IMR-90 (cell line): ENCODE measurements around the gene RBL2. TPM values are rescaled to one million over a fixed set of nuclear protein-coding genes. Genes with fewer than 3 reads are reported as not detected.

Source experiments
- ATAC-seq: fragments of 200-7000 bp; cut with Tn5 transposase; 2 replicates; pipeline ENCODE4 v1.9.1; 2020; ENCODE audit warnings: low read depth, mild to moderate bottlenecking, moderate library complexity
- BruUV-seq: library from RNA; stranded (reverse); fragments of 400-500 nt; replicated peaks from 2 replicates; lab custom pipeline; 2021; lab: Mats Ljungman, UMichigan
- CTCF ChIA-PET: fragments of 300-600 bp; formaldehyde crosslinking; extraction: SDS; loops from one replicate; lab custom pipeline; 2021; ENCODE audit warnings: antibody characterized with exemption; lab: Yijun Ruan, JAX
- POLR2A ChIA-PET: fragments of 300-600 bp; sonication (Branson Sonifier 250); formaldehyde crosslinking; loops from one replicate; lab custom pipeline; 2022; ENCODE audit warnings: antibody characterized with exemption; ENCODE audit not compliant: unreplicated experiment; lab: Charles Lee
- DNase-seq: peaks from one replicate; pipeline ENCODE4 v3.0.0; 2013
- H2AFZ ChIP-seq: replicated peaks from 2 replicates; pipeline ENCODE3; 2013; ENCODE audit warnings: low read length, mild to moderate bottlenecking; ENCODE audit not compliant: poor library complexity
- H2AK5ac ChIP-seq: 2 replicates; pipeline ENCODE4 v1.6.1; 2013; ENCODE audit warnings: low read depth, low read length, inconsistent platforms
- H2AK9ac ChIP-seq: replicated peaks from 2 replicates; pipeline ENCODE3; 2013; ENCODE audit warnings: mild to moderate bottlenecking, low read depth, low read length, moderate library complexity; ENCODE audit not compliant: poor library complexity
- H2BK120ac ChIP-seq: 2 replicates; pipeline ENCODE4 v1.6.1; 2013; ENCODE audit warnings: low read depth, low read length, inconsistent platforms
- H2BK15ac ChIP-seq: 3 replicates; pipeline ENCODE4 v1.6.1; 2013; ENCODE audit warnings: low read depth, low read length, inconsistent platforms
- H2BK20ac ChIP-seq: 2 replicates; pipeline ENCODE4 v1.6.1; 2013; ENCODE audit warnings: low read depth, mild to moderate bottlenecking, inconsistent platforms, low read length, moderate library complexity
- H2BK5ac ChIP-seq: 2 replicates; pipeline ENCODE4 v1.6.1; 2013; ENCODE audit warnings: mild to moderate bottlenecking, low read depth, low read length, inconsistent platforms; ENCODE audit not compliant: poor library complexity, severe bottlenecking
- H3K14ac ChIP-seq: replicated peaks from 2 replicates; pipeline ENCODE4 v1.6.1; 2013; ENCODE audit warnings: low read depth, low read length, inconsistent platforms
- H3K18ac ChIP-seq: 2 replicates; pipeline ENCODE4 v1.6.1; 2013; ENCODE audit warnings: low read depth, low read length, control low read depth
- H3K23ac ChIP-seq: 2 replicates; pipeline ENCODE4 v1.6.1; 2013; ENCODE audit warnings: low read depth, low read length, inconsistent platforms
- H3K27ac ChIP-seq: 2 replicates; pipeline ENCODE4 v1.5.1; 2013; ENCODE audit warnings: mild to moderate bottlenecking, control low read depth, low read length; ENCODE audit not compliant: insufficient read depth
- H3K27me3 ChIP-seq: 2 replicates; pipeline ENCODE4 v1.6.1; 2013; ENCODE audit warnings: low read length; ENCODE audit not compliant: control insufficient read depth, insufficient read depth
- H3K36me3 ChIP-seq: 2 replicates; pipeline ENCODE4 v1.6.1; 2013; ENCODE audit warnings: low read length, mixed read lengths; ENCODE audit not compliant: control insufficient read depth, insufficient read depth
- H3K4ac ChIP-seq: 2 replicates; pipeline ENCODE4 v1.6.1; 2013; ENCODE audit warnings: low read depth, low read length, inconsistent platforms
- H3K4me1 ChIP-seq: 2 replicates; pipeline ENCODE4 v1.6.1; 2013; ENCODE audit warnings: low read length, mixed read lengths; ENCODE audit not compliant: control insufficient read depth, insufficient read depth
- H3K4me2 ChIP-seq: 2 replicates; pipeline ENCODE4 v1.6.1; 2013; ENCODE audit warnings: low read depth, mild to moderate bottlenecking, control low read depth, low read length, moderate library complexity
- H3K4me3 ChIP-seq: 2 replicates; pipeline ENCODE4 v1.5.1; 2013; ENCODE audit warnings: low read depth, mild to moderate bottlenecking, control low read depth, low read length, moderate library complexity; ENCODE audit not compliant: insufficient read depth
- H3K56ac ChIP-seq: 2 replicates; pipeline ENCODE4 v1.6.1; 2013; ENCODE audit warnings: low read length, inconsistent platforms; ENCODE audit not compliant: insufficient read depth; ENCODE audit errors: extremely low read depth
- H3K79me1 ChIP-seq, 2 experiments: 2 replicates each; pipeline ENCODE4 v1.6.1; 2013; ENCODE audit warnings: low read length in 2 of 2, inconsistent platforms in 1 of 2, low read depth in 1 of 2
- H3K9ac ChIP-seq: 2 replicates; pipeline ENCODE4 v1.6.1; 2013; ENCODE audit warnings: low read depth, low read length, control low read depth
- H3K9me1 ChIP-seq: 2 replicates; pipeline ENCODE4 v1.6.1; 2013; ENCODE audit warnings: low read length, inconsistent platforms; ENCODE audit not compliant: insufficient read depth
- H3K9me3 ChIP-seq: 2 replicates; pipeline ENCODE4 v1.6.1; 2013; ENCODE audit warnings: low read length; ENCODE audit not compliant: control insufficient read depth, insufficient read depth
- H4K20me1 ChIP-seq: 2 replicates; pipeline ENCODE4 v1.6.1; 2013; ENCODE audit warnings: low read length, inconsistent platforms; ENCODE audit not compliant: insufficient read depth
- H4K5ac ChIP-seq: 2 replicates; pipeline ENCODE4 v1.6.1; 2013; ENCODE audit warnings: mild to moderate bottlenecking, low read depth, low read length, control low read depth
- H4K8ac ChIP-seq, 2 experiments: 2 replicates each; pipeline ENCODE4 v1.6.1; 2013; ENCODE audit warnings: low read depth in 2 of 2, low read length in 2 of 2, control low read depth in 1 of 2, inconsistent platforms in 1 of 2
- H4K91ac ChIP-seq: 2 replicates; pipeline ENCODE4 v1.6.1; 2013; ENCODE audit warnings: low read depth, low read length, inconsistent platforms; ENCODE audit not compliant: insufficient read depth
- BHLHE40 ChIP-seq: fragments of 150-350 bp; IDR thresholded peaks from 2 replicates; pipeline ENCODE4 v1.6.1; 2016; ENCODE audit warnings: mild to moderate bottlenecking, low read depth, low read length
- CEBPB ChIP-seq: IDR thresholded peaks from 2 replicates; pipeline ENCODE4 v1.6.1; 2012; ENCODE audit warnings: low read depth, low read length, improper control_type of control experiment
- CHD1 ChIP-seq: IDR thresholded peaks from 2 replicates; pipeline ENCODE4 v1.6.1; 2012; ENCODE audit warnings: low read depth, low read length, improper control_type of control experiment
- CTCF ChIP-seq: conservative IDR thresholded peaks from 2 replicates; pipeline ENCODE4 v1.5.1; 2012; ENCODE audit warnings: mild to moderate bottlenecking, low read depth, low read length, improper control_type of control experiment
- MAFK ChIP-seq: IDR thresholded peaks from 2 replicates; pipeline ENCODE4 v1.6.1; 2012; ENCODE audit warnings: low read depth, low read length, improper control_type of control experiment
- MAZ ChIP-seq: IDR thresholded peaks from 2 replicates; pipeline ENCODE4 v1.6.1; 2012; ENCODE audit warnings: low read depth, mild to moderate bottlenecking, low read length, improper control_type of control experiment, moderate library complexity, borderline replicate concordance
- MXI1 ChIP-seq: IDR thresholded peaks from 2 replicates; pipeline ENCODE4 v1.6.1; 2012; ENCODE audit warnings: low read depth, mild to moderate bottlenecking, low read length, moderate library complexity, borderline replicate concordance
- NFE2L2 ChIP-seq: fragments of 150-350 bp; IDR thresholded peaks from 2 replicates; pipeline ENCODE4 v1.6.1; 2016; ENCODE audit warnings: low read depth, mild to moderate bottlenecking, low read length
- POLR2A ChIP-seq: IDR thresholded peaks from 2 replicates; pipeline ENCODE4 v1.6.1; 2012; ENCODE audit warnings: mild to moderate bottlenecking, low read depth, low read length
- RCOR1 ChIP-seq: IDR thresholded peaks from 2 replicates; pipeline ENCODE4 v1.6.1; 2012; ENCODE audit warnings: mild to moderate bottlenecking, low read length, improper control_type of control experiment; ENCODE audit not compliant: insufficient replicate concordance
- RFX5 ChIP-seq: IDR thresholded peaks from 2 replicates; pipeline ENCODE4 v1.8.0; 2012; ENCODE audit warnings: low read depth, mild to moderate bottlenecking, low read length, moderate library complexity
- WGBS, 2 experiments: methylation state at CpG; one replicate each; pipeline versions ENCODE4 v1.1.5 to v1.1.7; 2013; ENCODE audit warnings: missing lambda C conversion rate in 2 of 2; ENCODE audit not compliant: insufficient read length in 1 of 2; ENCODE audit errors: extremely low coverage in 2 of 2; 5-methylcytosine and 5-hydroxymethylcytosine counted together
- dilution Hi-C: fragments of 300-500 bp; cut with HindIII; formaldehyde crosslinking; loops from one replicate; pipeline ENCODE4 v1.14.3; 2018; ENCODE audit warnings: low sequenced_read_pairs; ENCODE audit not compliant: unreplicated experiment
- in situ Hi-C: fragments of 300-500 bp; cut with MboI; formaldehyde crosslinking; loops from 3 replicates; pipeline ENCODE4 v1.14.3; 2019; ENCODE audit warnings: low sequenced_read_pairs, inconsistent platforms, mixed read lengths
- intact Hi-C: fragments of 100-400 bp; cut with micrococcal nuclease; formaldehyde crosslinking; loops from 2 replicates; pipeline ENCODE4 v1.10.0; 2022
- polyA plus RNA-seq, 3 experiments: library from polyadenylated mRNA; depleted of rRNA; stranded (reverse); fragments of >200 nt; gene quantifications; 2 replicates each; pipeline ENCODE4 v1.2.3, GENCODE V29; 2012; ENCODE audit warnings: low replicate concordance in 1 of 3
- total RNA-seq: library from RNA; depleted of rRNA; stranded (reverse); fragments of >200 nt; gene quantifications from 2 replicates; pipeline ENCODE4 v1.2.3, GENCODE V29; 2012
- TF ChIP-seq, protein P1 (sequence below): fragments of 150-350 bp; IDR thresholded peaks from 2 replicates; pipeline ENCODE4 v1.6.1; 2017; ENCODE audit warnings: mild to moderate bottlenecking, antibody characterized with exemption, low read length, low read depth
- TF ChIP-seq, protein P2 (sequence below): fragments of 150-350 bp; IDR thresholded peaks from 2 replicates; pipeline ENCODE4 v1.6.1; 2016; ENCODE audit warnings: low read depth, mild to moderate bottlenecking, low read length, moderate library complexity, borderline replicate concordance

The RBL2 gene
- total and polyA plus RNA-seq, 2 of the 4 experiments (the other 2 are of a cell fraction): 19.7 to 23.4 TPM

GRCh38 chr16:53503991-53504663 is 69.9 kb downstream of the RBL2 start:
- no peak for ATAC-seq
- dilution Hi-C loops: no loop called here
- CTCF ChIA-PET: interaction anchor here (1.0 kb wide), 1 partner anchor 9 kb away, joined by 3 read pairs; no protein-coding TSS in a partner anchor

More at GRCh38 chr16:53503991-53504663, 69.9 kb downstream of the RBL2 start:
- Histone ChIP-seq H3K9me1 (0 out of 2 replicates have a peak, but pooled peaks cover 8% of the 10 kb centered on the region), H4K5ac (peak overlapping the region; percentile 92), H3K27me3 (no peaks in the 10 kb centered on the region), H3K36me3 (no peaks in the 10 kb centered on the region), H3K56ac (peak overlapping the region; percentile 42; the same call in 1 of the 2 replicates), H2AFZ (peak overlapping the region; percentile 91), H3K27ac (peak overlapping the region; percentile 91), H2BK120ac (no peak overlapping the region), H3K9ac (peak overlapping the region; percentile 87), H3K4ac (peak overlapping the region; percentile 83), H4K91ac (peak overlapping the region; percentile 87), H3K4me3 (peak overlapping the region; percentile 60), H2AK5ac (peak overlapping the region; percentile 91), H2BK5ac (peak overlapping the region; percentile 63), H3K4me2 (peak overlapping the region; percentile 64), H4K20me1 (no peaks in the 10 kb centered on the region), H3K4me1 (peaks cover 6% of the 10 kb centered on the region), H3K79me1 (peaks cover 6 to 14% of the 10 kb centered on the region in 2 experiments; a peak in 3 of 4 replicates), H2BK20ac (no peak overlapping the region), H3K9me3 (no peaks in the 10 kb centered on the region), H2BK15ac (no peak overlapping the region), H2AK9ac (peak overlapping the region; percentile 90), H3K14ac (peak overlapping the region; percentile 92; the same call in 1 of the 2 replicates), H3K23ac (peak overlapping the region; percentile 29; the same call in 1 of the 2 replicates), H4K8ac (peak overlapping the region; percentile 80 to 95), H3K18ac (peak overlapping the region; percentile 13; the same call in 1 of the 2 replicates)
- TF ChIP-seq, protein P1, sequence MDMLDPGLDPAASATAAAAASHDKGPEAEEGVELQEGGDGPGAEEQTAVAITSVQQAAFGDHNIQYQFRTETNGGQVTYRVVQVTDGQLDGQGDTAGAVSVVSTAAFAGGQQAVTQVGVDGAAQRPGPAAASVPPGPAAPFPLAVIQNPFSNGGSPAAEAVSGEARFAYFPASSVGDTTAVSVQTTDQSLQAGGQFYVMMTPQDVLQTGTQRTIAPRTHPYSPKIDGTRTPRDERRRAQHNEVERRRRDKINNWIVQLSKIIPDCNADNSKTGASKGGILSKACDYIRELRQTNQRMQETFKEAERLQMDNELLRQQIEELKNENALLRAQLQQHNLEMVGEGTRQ: no peak
- TF ChIP-seq RCOR1 (no peak), CEBPB (no peak), CHD1 (no peak), MAFK (no peak), BHLHE40 (no peak), NFE2L2 (no peak), CTCF (no peak), MAZ (no peak), POLR2A (no peak), MXI1 (no peak), RFX5 (no peak)
- TF ChIP-seq, protein P2, sequence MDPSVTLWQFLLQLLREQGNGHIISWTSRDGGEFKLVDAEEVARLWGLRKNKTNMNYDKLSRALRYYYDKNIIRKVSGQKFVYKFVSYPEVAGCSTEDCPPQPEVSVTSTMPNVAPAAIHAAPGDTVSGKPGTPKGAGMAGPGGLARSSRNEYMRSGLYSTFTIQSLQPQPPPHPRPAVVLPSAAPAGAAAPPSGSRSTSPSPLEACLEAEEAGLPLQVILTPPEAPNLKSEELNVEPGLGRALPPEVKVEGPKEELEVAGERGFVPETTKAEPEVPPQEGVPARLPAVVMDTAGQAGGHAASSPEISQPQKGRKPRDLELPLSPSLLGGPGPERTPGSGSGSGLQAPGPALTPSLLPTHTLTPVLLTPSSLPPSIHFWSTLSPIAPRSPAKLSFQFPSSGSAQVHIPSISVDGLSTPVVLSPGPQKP: no peak
- DNase-seq: peak; percentile 31
- in situ Hi-C loops (no loop called here), intact Hi-C loops (no loop called here)
- POLR2A ChIA-PET: interaction anchor here (0.6 kb wide), 1 partner anchor 46 kb away, joined by 5 read pairs; no protein-coding TSS in a partner anchor
- no TSS peak for BruUV-seq
- 10% methylated on average over 4 of the region's 15 CpGs; no CpG with 5 or more reads in 1 of the 2 experiments for WGBS, 2 experiments
